Measurements from ENCODE around the gene PIGM.

Gene PIGM

DNA sequence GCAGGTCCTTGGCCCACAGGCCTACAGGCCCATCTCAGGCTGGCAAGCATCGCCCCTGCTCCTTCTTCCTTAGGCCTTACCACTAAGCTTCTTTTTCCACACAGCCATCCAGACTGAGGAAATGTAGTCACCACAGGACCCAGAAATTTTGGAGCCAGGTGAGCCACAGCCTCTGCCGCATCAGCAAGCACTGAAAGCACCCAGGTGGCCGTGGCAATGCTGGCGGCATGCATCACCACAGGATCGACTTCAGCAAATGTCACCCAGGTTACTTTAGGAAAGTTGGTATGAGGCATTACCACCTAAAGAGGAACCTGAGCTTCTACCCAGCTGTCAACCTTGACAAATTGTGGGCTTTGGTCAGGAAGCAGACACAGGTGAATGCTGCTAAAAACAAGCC is 11.6 kb downstream of the PIGM start:
- no peak for DNase-seq

DNA sequence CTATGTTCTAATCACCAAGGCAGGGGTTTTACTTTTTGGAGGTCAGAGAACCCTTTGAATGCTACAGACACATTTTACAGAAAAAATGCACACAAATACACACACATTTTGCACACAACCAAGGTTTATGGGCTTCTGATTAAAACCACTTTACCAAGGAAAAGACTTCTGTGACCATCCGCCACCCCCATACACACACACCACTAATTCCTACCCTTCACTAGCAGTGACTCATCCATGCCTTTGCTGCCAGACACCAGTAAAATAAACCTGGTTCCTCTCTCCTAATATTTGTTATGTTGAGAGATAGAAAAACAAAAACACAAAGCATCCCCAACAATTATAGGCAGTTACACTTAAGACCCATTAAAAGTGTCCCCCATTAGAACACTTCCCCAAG is 12.9 kb downstream of the PIGM start:
- no peak for DNase-seq

DNA sequence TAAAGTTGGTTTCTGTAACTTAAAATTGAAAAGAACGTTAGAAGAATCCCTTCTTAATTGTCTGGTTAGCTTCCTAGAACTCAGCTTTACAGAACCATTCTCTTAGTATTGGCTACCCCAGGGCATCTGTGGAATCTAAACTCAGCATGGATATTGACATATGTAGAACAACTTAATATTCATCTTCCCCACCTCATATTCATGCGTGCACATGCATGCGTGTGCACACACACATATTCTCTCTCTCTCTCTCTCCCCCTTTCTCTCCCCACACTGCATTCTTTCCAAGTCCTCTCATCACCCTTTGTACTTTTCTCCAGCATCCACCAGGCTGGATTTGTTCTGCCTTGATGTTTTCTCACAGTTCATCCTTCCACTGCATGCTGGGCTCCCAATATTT is 13.4 kb downstream of the PIGM start:
- no peak for DNase-seq

DNA sequence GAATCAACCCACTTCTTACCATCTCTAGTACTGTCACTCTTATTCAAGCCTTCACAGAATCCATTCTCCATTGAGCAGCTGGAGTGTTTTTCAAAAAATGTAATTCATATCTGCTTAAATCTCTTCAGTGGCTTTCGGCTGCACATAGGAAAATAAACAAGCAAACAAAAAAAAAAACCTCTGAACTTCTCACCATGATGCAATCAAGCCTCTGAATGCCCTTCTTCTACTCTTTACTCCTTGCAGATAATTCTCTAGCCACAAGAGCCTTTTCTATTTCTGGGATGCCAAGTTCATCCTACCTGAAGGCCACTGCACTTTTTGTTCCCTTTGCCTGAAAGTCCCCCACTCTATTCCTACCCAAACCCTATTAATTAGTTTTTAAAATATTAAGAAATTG is 14.2 kb downstream of the PIGM start:
- DNase-seq = no peak

DNA sequence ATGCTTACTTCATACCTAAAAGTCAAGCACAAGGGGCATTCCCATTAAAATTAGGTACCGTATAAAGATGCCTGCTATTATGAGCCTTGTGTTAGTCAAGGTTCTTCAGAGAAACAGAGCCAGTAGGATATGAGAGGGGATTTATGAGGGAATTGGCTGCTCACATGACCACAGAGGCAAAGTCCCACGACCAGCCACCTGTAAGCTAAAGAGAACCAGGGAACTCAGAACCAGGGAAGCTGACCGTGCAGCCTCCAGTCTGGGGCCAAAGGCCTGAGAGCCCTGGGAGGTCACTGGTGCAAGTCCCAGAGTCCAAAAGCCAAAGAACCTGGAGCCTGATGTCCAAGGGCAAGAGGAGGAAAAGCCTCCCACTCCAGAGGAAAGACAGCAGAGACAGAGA is 20.0 kb downstream of the PIGM start:
- DNase-seq = no peak

DNA sequence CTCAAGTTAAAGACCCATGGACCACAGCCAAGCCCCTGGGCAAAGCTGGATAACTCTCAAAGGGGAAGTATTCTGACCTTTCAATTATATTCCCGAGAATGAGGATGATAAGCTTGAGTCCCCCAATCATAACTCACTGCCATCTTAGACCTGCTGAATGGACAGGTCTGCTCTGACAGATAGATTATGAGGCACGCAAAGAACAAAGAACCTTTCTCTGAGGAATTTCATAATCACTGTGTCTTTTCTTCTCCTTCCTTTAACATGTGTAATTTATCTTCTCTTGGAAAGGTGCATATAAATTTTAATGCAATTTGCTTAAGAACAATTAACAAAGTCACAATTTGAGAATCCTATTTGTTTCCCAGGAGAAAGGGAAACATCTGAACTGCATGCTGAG is 22.0 kb downstream of the PIGM start:
- no peak for DNase-seq

DNA sequence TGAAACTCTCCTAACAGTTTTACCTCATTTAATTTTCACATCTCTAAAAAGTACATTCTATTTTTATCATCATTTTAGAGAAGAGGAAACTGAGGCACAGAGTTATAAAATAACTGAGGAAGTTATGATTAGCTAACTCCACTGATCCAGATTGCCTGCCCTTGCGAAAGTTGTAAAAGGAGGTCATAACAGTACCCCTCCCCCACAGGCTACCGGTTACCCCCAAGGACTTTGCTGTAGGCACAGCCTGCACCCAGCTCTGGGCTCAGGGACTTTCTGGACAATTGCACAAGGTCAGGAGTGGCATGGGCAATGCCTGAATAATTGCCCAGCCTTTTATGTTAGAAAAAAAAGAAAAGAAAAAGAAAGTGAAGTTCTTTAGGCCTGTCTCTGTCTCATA is 22.7 kb downstream of the PIGM start:
- no peak for DNase-seq

DNA sequence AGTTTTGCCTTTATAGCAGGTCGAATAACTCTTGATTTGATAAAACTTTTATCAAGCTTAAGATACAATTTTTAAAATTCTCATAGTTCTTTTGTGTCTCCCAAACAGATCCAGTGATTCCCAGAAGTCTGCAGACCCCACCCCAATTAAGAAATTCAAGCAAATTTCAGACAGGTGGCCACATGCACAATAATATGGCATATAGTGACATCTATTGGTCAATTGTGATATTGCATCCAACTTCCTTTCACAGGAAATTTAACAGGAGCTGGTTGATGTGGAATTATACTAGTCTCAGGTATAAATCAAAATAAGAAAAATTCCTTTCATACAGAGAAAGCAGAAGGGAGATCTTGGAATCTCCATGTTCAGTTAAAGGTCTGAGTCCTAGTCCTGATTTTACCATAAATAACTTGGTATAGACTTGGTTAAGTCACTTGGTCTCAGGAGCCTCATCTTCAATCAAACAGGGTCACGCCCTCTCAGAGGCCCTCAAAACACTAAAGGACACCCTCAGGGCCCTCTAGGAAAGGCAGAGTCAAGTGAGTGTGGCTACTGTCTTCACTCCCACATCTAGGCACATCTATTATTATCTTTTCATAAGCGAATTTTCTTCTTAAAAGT is 24.1 kb downstream of the PIGM start:
- DNase-seq = peak; percentile 25

DNA sequence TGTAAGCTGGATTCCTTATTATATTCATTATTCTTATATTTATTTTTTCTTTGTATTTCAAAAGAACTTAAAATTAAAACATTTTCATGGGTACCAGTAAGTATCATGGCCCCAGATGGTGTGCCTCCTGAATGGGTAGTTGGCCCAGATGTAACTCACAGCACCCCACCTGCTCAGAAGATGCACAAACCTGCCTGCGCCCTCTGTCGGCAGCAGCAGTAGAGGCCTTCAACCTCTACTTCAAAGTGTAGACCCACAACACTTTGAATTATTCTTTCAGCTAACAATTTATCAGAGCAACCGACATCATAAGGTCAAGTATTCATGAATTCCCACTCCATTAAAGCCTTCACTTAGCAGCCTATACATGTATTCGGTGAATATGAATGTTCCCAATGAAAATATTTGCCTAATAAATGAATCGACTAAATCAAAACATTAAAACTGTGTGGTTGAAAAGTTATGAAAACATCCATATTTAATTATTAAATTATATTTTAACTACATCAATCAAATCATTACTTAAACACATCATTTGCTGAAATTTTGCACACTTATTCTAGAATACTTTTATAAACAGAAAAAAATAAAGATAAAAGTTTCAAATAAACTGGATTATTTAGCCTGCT is 25.4 kb downstream of the PIGM start:
- peak; percentile 62 for DNase-seq

DNA sequence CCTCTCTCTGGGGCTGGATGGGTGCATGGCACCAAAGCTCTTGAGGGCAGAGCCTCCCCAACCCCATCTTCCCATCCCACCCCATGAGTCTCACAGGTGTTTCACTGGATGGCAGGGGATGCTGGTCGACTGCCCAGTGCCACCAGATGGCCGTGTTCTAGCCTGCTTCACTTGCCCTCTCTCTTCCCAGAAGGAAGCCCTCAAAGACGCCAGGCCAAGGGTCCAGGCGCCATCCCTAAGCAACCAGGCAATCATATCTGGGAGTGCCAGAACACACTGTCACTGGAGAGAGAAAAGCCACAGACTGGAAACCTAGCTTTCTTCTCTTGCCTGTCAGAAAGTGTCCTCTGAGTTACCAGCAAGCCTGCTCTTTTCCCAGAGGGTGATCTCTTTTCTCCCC is 26.7 kb downstream of the PIGM start:
- DNase-seq = no peak

DNA sequence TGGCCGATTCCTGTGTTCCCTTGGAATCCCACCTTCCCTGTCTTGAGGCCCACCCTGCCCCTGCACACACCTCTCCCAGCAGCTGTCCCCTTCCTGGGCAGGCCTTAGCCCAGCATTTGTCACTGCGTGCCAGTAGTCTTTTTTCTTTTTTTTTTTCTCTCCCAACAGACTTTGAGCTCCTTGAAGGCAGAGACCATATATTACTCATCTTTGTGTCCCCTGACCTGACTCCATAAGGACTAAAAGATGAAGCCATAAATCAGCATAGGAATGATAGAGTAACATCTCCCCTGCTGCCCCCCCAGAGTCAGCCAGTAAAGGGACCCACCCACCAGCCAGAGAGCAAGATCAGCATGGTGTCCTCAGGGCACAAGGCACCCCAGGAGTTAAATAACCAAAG is 27.4 kb downstream of the PIGM start:
- no peak for DNase-seq

DNA sequence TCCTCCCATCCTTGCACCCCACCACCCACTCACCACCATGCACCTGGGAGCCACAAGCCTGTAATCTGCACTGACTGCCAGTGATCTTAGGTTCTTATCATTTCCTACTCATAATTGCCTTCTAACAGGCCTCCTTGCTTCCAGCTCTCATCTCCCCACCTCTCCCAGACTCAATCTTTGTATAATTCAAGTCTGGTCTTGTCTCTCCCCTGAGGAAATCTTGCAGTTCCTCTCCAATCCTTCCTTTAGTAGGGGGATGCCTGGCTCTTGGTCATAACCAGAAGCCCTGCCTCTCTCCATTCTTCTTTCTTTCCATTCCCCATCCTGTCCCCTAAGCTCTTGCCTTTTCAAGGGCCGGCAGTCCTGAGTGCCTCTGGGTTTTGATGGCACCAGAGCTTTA is 27.8 kb downstream of the PIGM start:
- no peak for DNase-seq

DNA sequence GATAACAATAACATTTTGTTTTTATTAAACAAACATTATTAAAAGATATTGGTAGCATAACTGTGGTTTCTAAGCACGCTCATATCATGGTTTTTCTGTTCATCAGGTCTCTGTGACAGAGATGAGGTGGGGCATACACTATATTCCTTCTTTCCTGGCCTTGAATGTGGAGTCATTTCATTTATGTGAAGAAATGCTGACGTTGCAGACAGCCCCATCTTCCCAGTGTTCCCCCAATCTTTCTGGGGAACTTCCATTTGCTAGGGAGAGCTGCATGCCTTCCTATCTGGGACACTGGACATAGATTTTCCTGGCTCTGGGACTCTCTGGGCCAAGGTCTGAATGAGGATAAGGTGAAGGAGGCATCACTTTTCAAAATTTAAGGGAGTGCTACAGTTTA is 30.4 kb downstream of the PIGM start:
- DNase-seq = no peak

DNA sequence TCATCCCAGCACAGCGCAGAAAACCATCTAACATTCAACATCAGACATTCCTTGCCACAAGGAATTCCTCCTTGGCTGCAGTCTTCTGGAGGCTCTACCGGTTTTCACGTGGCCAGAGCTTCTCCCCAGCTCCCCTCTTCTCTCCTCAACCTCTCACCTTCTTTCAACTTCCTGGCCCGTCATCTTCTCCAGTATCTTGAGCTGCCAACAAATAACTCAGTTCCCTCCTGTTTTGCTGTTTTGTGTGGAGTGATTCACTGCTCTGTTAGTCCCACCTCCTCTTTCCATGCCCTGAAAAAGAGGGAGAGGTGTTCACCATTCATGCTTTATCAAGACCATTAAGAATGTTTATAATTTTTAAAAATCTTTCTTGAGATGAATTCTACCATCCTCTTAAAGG is 32.6 kb downstream of the PIGM start:
- DNase-seq = no peak

DNA sequence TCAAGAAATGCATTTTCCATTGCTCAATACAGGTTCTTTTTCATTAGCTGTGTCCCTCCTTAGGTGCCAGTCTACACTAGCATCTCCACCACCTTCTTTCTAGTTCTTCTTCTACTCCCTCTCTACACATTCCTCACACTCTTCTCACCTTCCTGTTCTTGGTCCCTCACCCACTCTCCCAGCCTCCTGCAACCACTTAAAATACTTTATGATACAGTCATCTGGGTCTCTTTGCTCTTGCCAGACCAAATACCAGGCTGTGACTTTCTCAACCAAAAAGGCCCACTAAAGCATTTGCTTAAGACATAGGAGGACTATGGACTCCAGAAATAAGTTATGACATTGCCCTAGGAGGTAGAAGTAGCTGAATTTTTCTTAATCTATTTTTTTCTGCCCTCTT is 35.1 kb downstream of the PIGM start:
- DNase-seq = no peak

DNA sequence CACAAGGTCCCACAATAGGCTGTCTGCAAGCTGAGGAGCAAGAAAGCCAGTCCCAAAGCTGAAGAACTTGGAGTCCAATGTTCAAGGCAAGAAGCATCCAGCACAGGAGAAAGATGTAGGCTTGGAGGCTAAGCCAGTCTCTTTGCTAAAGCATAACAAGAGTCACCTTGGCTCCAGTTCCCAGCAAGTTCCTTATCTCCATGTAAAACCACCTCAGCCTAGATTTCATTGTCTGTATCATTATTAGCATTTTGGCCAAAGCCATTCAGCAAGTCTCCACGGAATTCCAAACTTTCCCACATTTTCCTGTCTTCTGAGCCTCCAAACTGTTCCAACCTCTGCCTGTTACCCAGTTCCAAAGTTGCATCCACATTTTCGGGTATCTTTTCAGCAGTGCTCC is 36.9 kb downstream of the PIGM start:
- no peak for DNase-seq

DNA sequence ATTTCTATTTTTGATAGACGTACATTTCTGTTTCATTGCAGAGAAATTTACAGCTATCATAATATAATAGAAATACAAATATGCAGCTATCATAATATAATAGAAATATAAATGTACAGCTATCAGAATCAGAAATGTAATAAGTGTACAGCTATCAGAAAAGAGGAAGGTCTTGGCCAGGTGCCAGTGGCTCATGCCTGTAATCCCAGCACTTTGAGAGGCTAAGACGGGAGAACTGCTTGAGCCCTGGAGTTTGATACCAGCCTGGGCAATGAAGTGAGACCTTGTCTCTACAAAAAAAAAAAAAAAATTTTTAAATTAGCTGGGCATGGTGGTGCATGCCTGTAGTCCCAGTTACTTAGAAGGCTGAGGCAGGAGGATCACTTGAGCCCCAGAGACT is 37.9 kb downstream of the PIGM start:
- DNase-seq = no peak

DNA sequence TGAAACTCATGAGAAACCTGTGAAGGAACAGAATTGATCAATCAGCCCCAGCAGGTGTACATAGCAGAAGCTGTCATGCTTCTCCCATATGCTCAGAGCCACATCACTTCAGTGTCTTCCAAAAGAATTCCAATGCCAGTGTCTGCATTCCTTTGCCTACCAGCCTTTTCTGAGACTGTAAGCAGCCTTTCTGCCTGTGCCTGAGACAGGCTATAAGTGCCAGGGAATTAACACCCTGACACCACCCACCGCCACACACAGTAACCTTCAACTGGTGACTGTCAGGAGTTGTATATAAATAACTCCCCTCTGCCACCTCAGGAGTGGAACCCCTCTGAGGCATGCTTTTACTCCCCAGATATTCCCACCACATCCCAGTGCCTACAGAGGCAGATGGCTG is 39.6 kb downstream of the PIGM start:
- no peak for DNase-seq

DNA sequence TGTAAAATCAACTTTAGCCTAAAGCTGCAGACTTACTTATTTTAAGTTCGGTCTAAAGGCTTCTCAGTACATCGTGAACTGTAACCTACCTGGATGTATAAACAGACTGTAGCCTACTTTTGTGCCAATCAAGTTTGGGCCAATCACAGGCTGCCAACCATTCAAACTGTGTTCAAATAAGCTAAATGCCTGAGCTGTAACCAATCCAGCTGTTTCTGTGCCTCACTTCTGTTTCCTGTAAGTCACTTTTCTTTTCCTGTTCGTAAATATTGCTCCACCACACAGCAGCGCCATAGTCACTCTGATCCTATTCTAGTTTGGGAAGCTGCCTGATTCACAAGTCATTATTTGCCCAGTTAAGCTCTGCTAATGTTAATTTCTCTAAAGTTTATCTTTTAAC is 40.3 kb downstream of the PIGM start:
- peak; percentile 3 for DNase-seq

DNA sequence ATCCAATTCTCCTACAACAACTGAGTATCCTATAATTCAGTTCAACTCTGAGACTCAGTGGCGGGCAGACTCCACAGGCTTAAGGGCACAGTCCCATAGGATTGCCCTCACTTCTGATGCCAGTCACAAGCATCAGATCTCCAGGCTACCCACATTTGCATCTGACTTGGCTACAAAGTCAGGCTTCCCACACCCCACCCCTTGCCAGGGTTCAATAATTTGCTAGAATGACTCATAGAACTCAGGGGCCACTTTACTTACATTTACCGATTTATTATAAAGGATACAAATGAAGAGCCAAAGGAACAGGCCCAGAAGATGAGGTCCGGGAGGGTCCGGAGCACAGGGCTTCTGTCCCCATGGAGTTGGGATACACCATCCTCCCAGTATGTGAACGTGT is 41.8 kb downstream of the PIGM start:
- DNase-seq = no peak

DNA sequence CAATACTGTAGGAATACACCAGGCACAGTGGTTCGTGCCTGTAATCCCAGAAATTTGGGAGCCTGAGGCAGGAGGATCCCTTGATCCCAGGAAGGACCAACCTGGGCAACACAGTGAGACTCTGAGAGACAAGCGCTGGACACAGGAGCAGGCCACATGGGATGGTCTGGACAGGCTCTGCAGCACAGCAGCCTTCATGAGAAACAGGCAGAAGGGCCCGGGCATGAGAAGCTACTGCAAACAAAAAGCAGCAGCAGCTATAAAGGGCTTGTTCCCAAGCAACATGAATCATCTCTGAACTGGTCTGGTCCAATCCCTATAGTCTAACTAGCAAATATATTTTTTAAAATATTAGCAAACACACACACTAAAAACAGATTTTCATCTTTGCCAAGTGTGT is 42.2 kb downstream of the PIGM start:
- no peak for DNase-seq

DNA sequence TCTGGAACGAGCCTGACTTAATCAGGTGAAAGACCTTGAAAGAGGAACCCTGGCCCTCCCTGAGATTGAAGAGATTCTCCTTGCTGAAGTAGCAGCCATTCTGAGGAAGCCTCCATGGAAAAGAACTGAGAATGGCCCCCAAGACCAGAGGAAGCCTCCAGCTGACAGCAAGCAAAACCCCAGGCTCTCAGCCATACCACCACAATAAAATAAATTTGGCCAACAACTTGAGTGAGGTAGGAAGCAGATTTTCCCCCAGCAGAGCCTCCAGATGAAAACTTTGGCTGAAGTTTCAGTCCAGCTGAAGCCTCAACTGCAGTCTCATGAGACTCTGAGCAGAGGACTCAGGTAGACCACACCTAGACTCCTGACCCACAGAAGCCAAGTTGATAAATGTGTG is 43.8 kb downstream of the PIGM start:
- DNase-seq = no peak

DNA sequence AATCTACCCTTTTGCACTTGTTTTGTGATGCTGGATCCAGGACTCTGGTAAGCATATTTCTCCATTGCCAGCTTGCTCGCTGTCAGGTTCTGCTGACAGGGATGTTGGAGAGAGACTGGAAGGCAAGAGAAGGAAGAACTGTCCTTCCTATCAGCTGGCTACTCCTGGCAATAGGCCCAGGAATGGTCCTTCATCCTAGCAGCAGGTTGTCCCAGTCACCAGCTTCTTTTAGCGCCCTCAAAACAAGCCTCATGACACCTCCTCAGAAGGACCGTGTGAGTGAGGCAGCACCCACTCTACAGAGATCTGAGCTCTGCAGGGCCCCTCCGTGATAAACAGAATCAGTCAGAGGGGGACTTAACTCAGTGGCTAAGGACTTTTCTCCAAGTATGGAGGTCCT is 44.6 kb downstream of the PIGM start:
- DNase-seq = no peak

DNA sequence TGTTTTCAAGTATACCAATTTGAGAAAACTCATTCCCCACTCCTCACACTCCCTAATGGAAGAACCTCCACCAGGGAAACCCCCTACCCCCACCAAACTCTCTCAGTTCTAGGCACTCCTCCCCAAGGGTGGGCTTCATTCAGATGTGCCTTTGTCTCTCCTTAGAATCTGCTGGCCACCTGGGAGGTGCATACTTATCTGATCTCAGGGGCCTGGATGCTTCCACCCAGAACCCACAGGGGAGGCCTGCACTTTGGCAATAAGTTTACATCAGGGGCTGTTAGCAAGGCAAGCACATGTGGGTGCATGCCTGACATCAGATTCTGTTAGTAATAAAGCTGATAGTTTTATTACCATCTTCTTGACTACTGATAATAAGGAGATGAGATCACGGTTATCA is 45.3 kb downstream of the PIGM start:
- DNase-seq = no peak

DNA sequence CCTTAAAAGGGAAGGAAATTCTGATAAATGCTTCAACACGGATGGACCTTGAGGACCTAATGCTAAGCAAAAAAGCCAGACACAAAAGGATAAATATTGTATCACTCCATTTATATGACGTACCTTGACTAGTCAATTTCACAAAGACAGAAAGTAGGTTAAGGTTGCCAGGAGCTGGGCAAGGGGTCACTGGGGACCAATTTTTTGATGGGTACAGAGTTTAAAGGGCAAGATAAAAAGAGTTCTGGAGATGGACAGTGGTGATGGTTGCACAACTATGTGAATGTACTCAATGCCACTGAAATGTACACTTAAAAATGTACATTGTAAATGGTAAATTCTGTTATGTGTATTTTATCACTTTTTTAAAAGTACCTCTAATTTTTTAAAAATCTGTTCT is 45.7 kb downstream of the PIGM start:
- no peak for DNase-seq

Measured in central memory CD4-positive, alpha-beta T cell (primary cell).